Naive thymus-derived CD4-positive, alpha-beta T cell (primary cell): Measurements from ENCODE around the gene PACS2. TPM values are rescaled to one million over a fixed set of nuclear protein-coding genes. Genes with fewer than 3 reads are reported as not detected.
A peak's percentile ranks its signal among the peaks of the same experiment; 100 is the strongest.

ENCODE experiments used
- ATAC-seq: fragments of 150-1000 bp; cut with Tn5 transposase; 2 replicates; pipeline ENCODE4 v1.10.0; 2021; ENCODE audit warnings: mild to moderate bottlenecking, moderate library complexity
- CTCF ChIA-PET: fragments of 350-600 bp; sonication (Branson Sonifier 250); formaldehyde crosslinking; loops from one replicate; lab custom pipeline; 2021; ENCODE audit warnings: antibody characterized with exemption; lab: Charles Lee
- POLR2A ChIA-PET: fragments of 350-600 bp; sonication (Branson Sonifier 250); formaldehyde crosslinking; loops from one replicate; lab custom pipeline; 2021; ENCODE audit warnings: antibody characterized with exemption, inconsistent platforms; lab: Charles Lee
- DNase-seq, 9 donors: peaks; one replicate each; pipeline versions ENCODE4 v3.0.0 to v3.0.0-alpha.2; 2020 to 2022; ENCODE audit warnings: mixed read lengths in 1 of 9
- H3K27ac ChIP-seq: one replicate; pipeline ENCODE4 v1.7.0; 2013; ENCODE audit warnings: mild to moderate bottlenecking, low read depth, low read length, moderate library complexity
- H3K27me3 ChIP-seq, 2 donors: one replicate each; pipeline ENCODE4 v1.7.0; 2013; ENCODE audit warnings: low read length in 2 of 2, mild to moderate bottlenecking in 2 of 2, moderate library complexity in 2 of 2; ENCODE audit not compliant: control insufficient read depth in 2 of 2, insufficient read depth in 2 of 2
- H3K36me3 ChIP-seq, 3 experiments: 1 replicate in 2 of 3; 2 replicates in 1 of 3; pipeline ENCODE4 v1.7.0; 2013; ENCODE audit warnings: low read length in 3 of 3, mild to moderate bottlenecking in 3 of 3, moderate library complexity in 1 of 3; ENCODE audit not compliant: insufficient read depth in 3 of 3, control insufficient read depth in 2 of 3
- H3K4me1 ChIP-seq, 2 donors: one replicate each; pipeline ENCODE4 v1.7.0; 2013; ENCODE audit warnings: low read length in 2 of 2, mild to moderate bottlenecking in 2 of 2, moderate library complexity in 1 of 2; ENCODE audit not compliant: control insufficient read depth in 2 of 2, insufficient read depth in 2 of 2
- H3K4me3 ChIP-seq: 2 replicates; pipeline ENCODE4 v1.7.0; 2013; ENCODE audit warnings: mild to moderate bottlenecking, low read length
- H3K9me3 ChIP-seq, 3 experiments: 1 replicate in 2 of 3; 2 replicates in 1 of 3; pipeline ENCODE4 v1.7.0; 2013; ENCODE audit warnings: low read length in 3 of 3; ENCODE audit not compliant: control insufficient read depth in 2 of 3
- H3K27ac Mint-ChIP-seq, 9 donors: one replicate each; pipeline ENCODE4 v1.8.0; 2020 to 2022; ENCODE audit warnings: mixed read lengths in 9 of 9, mild to moderate bottlenecking in 8 of 9, moderate library complexity in 5 of 9, inconsistent platforms in 2 of 9
- H3K27me3 Mint-ChIP-seq, 5 donors: one replicate each; pipeline ENCODE4 v1.8.0; 2021 to 2022; ENCODE audit warnings: mixed read lengths in 5 of 5, mild to moderate bottlenecking in 1 of 5
- H3K36me3 Mint-ChIP-seq, 5 donors: one replicate each; pipeline ENCODE4 v1.8.0; 2020 to 2022; ENCODE audit warnings: mixed read lengths in 5 of 5, mild to moderate bottlenecking in 3 of 5, inconsistent platforms in 1 of 5
- H3K4me1 Mint-ChIP-seq, 7 donors: one replicate each; pipeline ENCODE4 v1.8.0; 2020 to 2022; ENCODE audit warnings: mixed read lengths in 7 of 7, mild to moderate bottlenecking in 3 of 7, inconsistent platforms in 1 of 7
- H3K4me3 Mint-ChIP-seq, 10 donors: one replicate each; pipeline ENCODE4 v1.8.0; 2020 to 2022; ENCODE audit warnings: mild to moderate bottlenecking in 10 of 10, mixed read lengths in 10 of 10, moderate library complexity in 6 of 10, inconsistent platforms in 2 of 10
- H3K9me3 Mint-ChIP-seq, 11 donors: one replicate each; pipeline ENCODE4 v1.8.0; 2020 to 2022; ENCODE audit warnings: mixed read lengths in 11 of 11, mild to moderate bottlenecking in 4 of 11, inconsistent platforms in 1 of 11, moderate library complexity in 1 of 11
- intact Hi-C, 2 donors: fragments of 100-400 bp; cut with micrococcal nuclease; formaldehyde crosslinking; loops; one replicate each; pipeline ENCODE4 v1.15.1; 2023
- polyA plus RNA-seq, 2 donors: library from polyadenylated mRNA; unstranded; fragments of 300-500 nt; fragmentation: Illumina TruSeq; gene quantifications; one replicate each; pipeline ENCODE4 v1.2.3, GENCODE V29; 2021
- total RNA-seq, 6 experiments: library from RNA in 5 of 6; stranded (reverse) in 5 of 6; gene quantifications; 1 replicate in 5 of 6; 2 replicates in 1 of 6; pipeline ENCODE4 v1.2.3 and lab custom pipeline; 2021 to 2026

Gene PACS2
- total and polyA plus RNA-seq, 7 experiments from 2014 or later, result 1.5 to 75.4 (median 69.2) TPM

DNA sequence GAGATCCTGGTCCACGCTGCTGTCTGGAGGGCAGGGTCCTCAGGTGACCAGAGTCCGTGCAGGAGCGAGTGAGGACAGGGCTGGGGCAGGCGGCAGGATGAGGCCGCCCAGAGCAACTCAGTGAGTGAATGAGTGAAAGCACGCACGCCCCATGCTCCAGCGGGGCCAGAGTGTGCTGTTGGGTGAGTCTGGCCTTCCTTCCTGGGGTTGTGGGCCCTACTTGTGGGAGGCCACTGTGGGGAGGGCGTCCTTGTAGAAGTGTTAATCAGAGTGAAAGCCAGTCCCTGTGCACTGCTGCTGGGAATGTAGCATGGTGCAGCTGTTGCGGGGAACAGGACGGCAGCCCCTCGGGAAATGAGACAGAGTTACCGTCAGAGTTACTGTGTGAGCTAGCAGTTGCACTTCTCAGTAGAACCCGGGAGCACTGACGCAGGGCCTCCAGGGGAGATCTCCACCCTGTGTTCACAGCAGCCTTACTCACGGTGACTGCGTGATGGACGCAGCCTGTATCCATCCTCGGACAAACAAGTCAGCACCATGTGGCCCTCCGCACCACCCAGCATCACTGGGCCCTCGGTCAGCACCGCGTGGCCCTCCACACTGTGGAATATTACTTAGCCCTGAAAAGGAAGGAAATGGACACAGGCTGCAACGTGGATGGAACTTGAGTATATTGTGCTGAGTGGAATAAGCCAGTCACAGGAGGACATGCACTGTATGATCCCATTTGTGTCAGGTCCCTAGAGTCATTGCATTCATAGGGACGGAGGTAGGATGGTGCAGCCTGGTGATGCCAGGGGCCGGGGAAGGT lies 22.1 kb downstream of the PACS2 start:
- Histone ChIP-seq H3K9me3 (no peaks in the 10 kb centered on the region), H3K36me3 (no peaks in the 10 kb centered on the region), H3K4me1 (peaks cover 0 to 7% of the 10 kb centered on the region in 2 donors), H3K4me3 (no peak overlapping the region), H3K27ac (no peak overlapping the region), H3K27me3 (no peaks in the 10 kb centered on the region)
- Mint-ChIP-seq H3K27me3 (no peaks in the 10 kb centered on the region), H3K36me3 (peaks cover 0 to 10% (median 0%) of the 10 kb centered on the region in 5 donors), H3K27ac (peak overlapping the region in 2 of 9 donors; percentile 32 to 59), H3K4me1 (peaks cover 6 to 25% (median 20%) of the 10 kb centered on the region in 7 donors), H3K9me3 (peaks cover 0 to 4% (median 0%) of the 10 kb centered on the region in 11 donors), H3K4me3 (no peak overlapping the region)
- intact Hi-C loops, result no loop called here
- ATAC-seq, result no peak
- CTCF ChIA-PET, result no interaction called here
- POLR2A ChIA-PET, result no interaction called here
- no peak for DNase-seq

DNA sequence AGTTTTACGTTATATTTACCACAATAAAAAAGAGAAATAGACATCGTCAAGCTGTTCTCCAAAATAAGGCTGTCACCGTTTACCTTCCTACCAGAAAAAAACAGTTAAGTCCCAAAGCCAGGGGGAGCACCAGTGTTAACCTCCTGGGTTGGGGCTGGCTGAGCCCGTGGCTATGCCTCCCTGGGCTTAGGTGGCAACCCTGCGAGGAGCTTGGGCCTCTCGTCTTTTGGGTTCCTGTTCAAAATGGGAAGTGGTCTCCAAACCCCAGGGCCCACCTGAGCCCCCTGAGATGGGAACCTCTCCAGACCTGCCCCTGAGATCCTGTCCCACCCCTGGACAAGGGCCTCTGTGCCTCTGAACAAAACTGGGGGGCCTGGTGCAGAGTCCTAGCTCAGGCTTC lies 22.9 kb downstream of the PACS2 start:
- ChIA-PET CTCF (no interaction called here), POLR2A (no interaction called here)

DNA sequence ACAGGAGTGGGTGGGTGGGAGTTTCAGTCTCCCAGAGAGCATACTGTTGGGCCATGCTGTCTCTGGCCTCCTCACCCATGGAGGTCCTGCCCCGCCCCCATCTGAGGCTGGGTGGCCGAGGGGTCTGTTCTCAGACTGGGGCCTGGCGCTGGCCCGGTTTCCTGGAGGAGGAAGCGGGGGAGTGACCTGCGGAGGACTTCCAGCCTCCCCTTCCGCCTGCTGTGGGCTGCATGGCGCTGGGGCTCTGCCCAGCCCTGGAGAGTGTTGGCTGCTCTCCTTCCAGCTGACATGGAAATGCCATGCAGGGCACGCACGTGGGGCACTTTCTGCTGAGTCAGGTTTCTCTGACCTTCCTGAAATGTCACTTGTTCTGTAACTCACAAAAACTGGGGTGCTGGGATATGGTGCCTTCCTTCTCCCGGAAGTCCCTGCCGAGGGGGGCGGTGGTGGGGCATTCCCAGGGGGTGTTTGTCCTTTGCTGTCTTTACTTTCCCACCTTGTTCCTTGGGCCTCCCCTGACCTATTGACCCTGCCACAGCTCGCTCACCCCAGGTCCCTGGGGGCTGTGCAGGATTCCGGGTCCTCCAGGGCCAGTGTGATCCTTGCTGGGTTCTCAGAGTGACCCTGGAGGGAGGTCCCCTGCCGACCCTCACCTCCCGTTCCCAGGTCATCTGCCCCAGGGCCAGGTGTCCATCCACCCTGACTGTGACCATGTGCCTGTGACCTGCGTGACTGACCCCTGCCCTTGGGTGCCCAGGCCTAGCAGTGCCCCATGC lies 23.6 kb downstream of the PACS2 start:
- intact Hi-C loops, result no loop called here
- H3K4me3 ChIP-seq, result no peak overlapping the region
- no peaks in the 10 kb centered on the region for H3K36me3 ChIP-seq
- no peak overlapping the region for H3K27ac ChIP-seq
- peaks cover 0 to 2% (median 0%) of the 10 kb centered on the region in 11 donors for H3K9me3 Mint-ChIP-seq
- ChIA-PET CTCF (no interaction called here), POLR2A (no interaction called here)
- H3K9me3 ChIP-seq, result no peaks in the 10 kb centered on the region
- no peaks in the 10 kb centered on the region for H3K27me3 Mint-ChIP-seq
- H3K36me3 Mint-ChIP-seq, result peaks cover 0 to 14% (median 3%) of the 10 kb centered on the region in 5 donors
- DNase-seq (no peak), ATAC-seq (no peak)
- no peaks in the 10 kb centered on the region for H3K4me1 ChIP-seq
- peaks cover 0 to 16% (median 12%) of the 10 kb centered on the region in 7 donors for H3K4me1 Mint-ChIP-seq
- peak overlapping the region in 1 of 9 donors; percentile 36 for H3K27ac Mint-ChIP-seq
- no peaks in the 10 kb centered on the region for H3K27me3 ChIP-seq
- H3K4me3 Mint-ChIP-seq, result no peak overlapping the region

More for the DNA sequence above, 22.9 kb downstream of the PACS2 start:
- no peaks in the 10 kb centered on the region for H3K9me3 ChIP-seq
- H3K27me3 Mint-ChIP-seq, result no peaks in the 10 kb centered on the region
- peaks cover 3 to 20% (median 15%) of the 10 kb centered on the region in 7 donors for H3K4me1 Mint-ChIP-seq
- no peak overlapping the region for H3K27ac ChIP-seq
- H3K36me3 ChIP-seq, result no peaks in the 10 kb centered on the region
- H3K4me1 ChIP-seq, result no peaks in the 10 kb centered on the region
- intact Hi-C loops, result no loop called here
- no peak for DNase-seq
- H3K27ac Mint-ChIP-seq, result peak overlapping the region in 1 of 9 donors; percentile 59
- no peak overlapping the region for H3K4me3 ChIP-seq
- no peak overlapping the region for H3K4me3 Mint-ChIP-seq
- H3K36me3 Mint-ChIP-seq, result peaks cover 0 to 10% (median 0%) of the 10 kb centered on the region in 5 donors
- no peaks in the 10 kb centered on the region for H3K27me3 ChIP-seq
- no peak for ATAC-seq
- peaks cover 0 to 2% (median 0%) of the 10 kb centered on the region in 11 donors for H3K9me3 Mint-ChIP-seq

DNA sequence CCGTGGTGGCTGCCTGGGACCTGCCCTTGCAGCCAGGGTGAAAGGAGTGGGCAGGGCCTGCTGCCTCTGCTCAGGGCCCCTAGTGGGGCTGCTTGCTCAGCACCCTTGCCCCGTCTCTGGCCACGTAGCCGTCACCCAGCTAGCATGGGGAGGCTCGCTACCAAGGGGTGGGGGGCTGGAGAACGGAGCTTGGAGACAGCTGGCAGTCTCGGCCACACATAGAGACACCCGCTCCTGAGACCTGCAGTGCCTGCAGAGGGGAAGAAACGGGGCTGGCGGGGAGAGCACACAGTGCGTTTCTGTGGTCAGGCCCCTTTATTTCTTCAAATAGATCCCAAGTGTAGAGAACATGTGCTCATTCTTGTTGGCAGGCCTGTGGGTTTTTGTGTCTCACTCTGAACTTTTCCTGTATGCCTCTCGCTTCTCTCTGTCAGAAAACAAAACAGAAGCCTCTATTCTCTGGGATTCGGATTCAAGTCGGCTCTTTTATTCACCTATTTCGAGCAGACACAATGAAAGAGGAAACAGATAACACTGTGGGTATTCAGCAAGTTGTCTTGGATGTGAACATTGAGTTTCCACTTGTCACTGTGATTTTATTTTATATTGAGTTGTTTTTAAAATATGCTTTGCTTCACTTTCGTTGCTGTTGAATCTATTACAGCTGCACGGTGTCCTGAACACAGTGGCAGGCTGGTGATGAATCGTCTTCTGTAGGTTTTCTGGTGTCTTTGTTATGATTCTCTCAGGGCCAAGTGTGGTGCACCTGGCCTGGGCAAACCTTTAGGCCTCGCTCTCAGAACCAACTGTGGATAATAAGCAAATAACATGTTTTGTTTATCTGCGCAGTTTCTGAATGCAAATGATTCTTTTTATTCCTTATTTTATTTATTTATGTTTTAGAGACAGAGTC lies 26.5 kb downstream of the PACS2 start:
- no peaks in the 10 kb centered on the region for H3K36me3 ChIP-seq
- no peaks in the 10 kb centered on the region for H3K9me3 ChIP-seq
- Mint-ChIP-seq H3K4me3 (no peak overlapping the region), H3K9me3 (peaks cover 0 to 5% (median 0%) of the 10 kb centered on the region in 11 donors), H3K4me1 (peaks cover 0 to 22% (median 12%) of the 10 kb centered on the region in 7 donors), H3K27ac (peak overlapping the region in 2 of 9 donors; percentile 40 to 54), H3K27me3 (no peaks in the 10 kb centered on the region), H3K36me3 (peaks cover 0 to 16% (median 10%) of the 10 kb centered on the region in 5 donors)
- H3K27me3 ChIP-seq, result no peaks in the 10 kb centered on the region
- H3K4me3 ChIP-seq, result no peak overlapping the region
- ATAC-seq (no peak), DNase-seq (no peak)
- CTCF ChIA-PET, result interaction anchor here (0.6 to 0.9 kb wide), 2 partner anchors 11 to 263 kb away, joined by 3 read pairs; no protein-coding TSS in a partner anchor
- no peak overlapping the region for H3K27ac ChIP-seq
- POLR2A ChIA-PET, result interaction anchor here (0.6 kb wide), 1 partner anchor 331 kb away, joined by 3 read pairs; no protein-coding TSS in a partner anchor
- intact Hi-C loops, result no loop called here
- no peaks in the 10 kb centered on the region for H3K4me1 ChIP-seq

DNA sequence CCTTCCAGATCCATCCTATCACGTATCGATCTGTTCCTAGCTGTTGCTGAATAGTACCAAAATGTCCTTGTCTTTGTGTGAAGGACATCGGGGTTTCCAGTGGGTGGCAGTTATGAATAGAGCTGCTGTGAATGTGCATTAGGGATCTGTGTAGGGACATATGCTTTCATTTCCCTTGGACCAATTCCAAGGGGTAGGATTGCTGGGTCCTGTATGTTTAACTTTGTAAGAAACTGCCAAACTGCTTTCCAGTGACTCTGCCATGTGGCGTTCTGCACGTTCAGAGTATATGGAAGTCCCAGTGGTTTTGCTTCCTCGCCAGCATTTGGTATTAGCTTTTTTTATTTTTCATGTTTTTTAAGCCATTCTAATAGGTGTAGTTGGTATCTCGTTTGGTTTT lies 28.6 kb downstream of the PACS2 start:
- no peak overlapping the region for H3K4me3 ChIP-seq
- Mint-ChIP-seq H3K4me3 (no peak overlapping the region), H3K36me3 (peaks cover 0 to 10% (median 6%) of the 10 kb centered on the region in 5 donors), H3K9me3 (peaks cover 0 to 5% (median 0%) of the 10 kb centered on the region in 11 donors), H3K4me1 (peaks cover 2 to 22% (median 12%) of the 10 kb centered on the region in 7 donors), H3K27me3 (no peaks in the 10 kb centered on the region), H3K27ac (no peak overlapping the region)
- POLR2A ChIA-PET, result no interaction called here
- no peaks in the 10 kb centered on the region for H3K36me3 ChIP-seq
- H3K4me1 ChIP-seq, result no peaks in the 10 kb centered on the region
- no peak overlapping the region for H3K27ac ChIP-seq
- no peak for ATAC-seq
- DNase-seq, result no peak
- H3K9me3 ChIP-seq, result no peaks in the 10 kb centered on the region
- intact Hi-C loops, result no loop called here
- no peaks in the 10 kb centered on the region for H3K27me3 ChIP-seq
- CTCF ChIA-PET, result interaction anchor here (0.6 kb wide), 1 partner anchor 95 kb away, joined by 3 read pairs; the partner anchor contains the start of gene BTBD6

DNA sequence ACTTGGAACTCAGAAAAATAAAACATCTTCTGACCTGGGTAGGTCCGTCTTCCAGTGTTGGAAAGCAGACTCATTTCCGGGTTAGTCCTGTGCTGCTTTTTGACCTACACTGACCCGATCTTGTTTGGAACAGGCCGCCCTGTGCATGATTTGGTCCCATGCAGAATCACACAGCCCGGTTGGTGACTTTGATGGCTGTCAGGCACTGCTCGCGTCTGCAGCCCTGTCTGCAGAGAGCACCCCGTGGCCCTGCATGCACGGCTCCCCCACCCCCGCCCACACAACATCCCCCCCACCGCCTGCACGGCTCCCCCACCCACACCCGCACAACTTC lies 31.6 kb downstream of the PACS2 start:
- H3K36me3 ChIP-seq, result peaks cover 0 to 3% (median 0%) of the 10 kb centered on the region in 3 experiments
- H3K27ac Mint-ChIP-seq, result no peak overlapping the region
- CTCF ChIA-PET, result no interaction called here
- H3K4me3 Mint-ChIP-seq, result no peak overlapping the region
- H3K36me3 Mint-ChIP-seq, result peaks cover 0 to 10% (median 10%) of the 10 kb centered on the region in 5 donors
- POLR2A ChIA-PET, result no interaction called here
- H3K27me3 ChIP-seq, result no peaks in the 10 kb centered on the region
- H3K4me3 ChIP-seq, result no peak overlapping the region
- H3K27ac ChIP-seq, result no peak overlapping the region
- ATAC-seq (no peak), DNase-seq (no peak)
- no peaks in the 10 kb centered on the region for H3K9me3 ChIP-seq
- H3K9me3 Mint-ChIP-seq, result peaks cover 0 to 5% (median 0%) of the 10 kb centered on the region in 11 donors
- peaks cover 2 to 14% (median 7%) of the 10 kb centered on the region in 7 donors for H3K4me1 Mint-ChIP-seq
- no peaks in the 10 kb centered on the region for H3K4me1 ChIP-seq
- intact Hi-C loops, result no loop called here
- no peaks in the 10 kb centered on the region for H3K27me3 Mint-ChIP-seq
